Upper lobe of right lung (tissue), 1 donor: ENCODE data around the gene PGM5. TPM values are rescaled to one million over a fixed set of nuclear protein-coding genes. Genes with fewer than 3 reads are reported as not detected.

Experiments
- ATAC-seq: fragments of 200-7000 bp; cut with Tn5 transposase; one replicate; pipeline ENCODE4 v1.9.1; 2020; ENCODE audit warnings: mild to moderate bottlenecking, moderate library complexity
- DNase-seq: peaks from one replicate; pipeline ENCODE4 v3.0.0-alpha.2; 2020
- H3K27ac ChIP-seq: fragments of 200-600 bp; one replicate; pipeline ENCODE4 v1.8.0; 2022
- H3K27me3 ChIP-seq: fragments of 200-600 bp; one replicate; pipeline ENCODE4 v1.8.0; 2022; ENCODE audit warnings: mild to moderate bottlenecking
- H3K36me3 ChIP-seq: fragments of 200-600 bp; one replicate; pipeline ENCODE4 v1.8.0; 2022
- H3K4me1 ChIP-seq: fragments of 200-600 bp; one replicate; pipeline ENCODE4 v1.8.0; 2022
- H3K4me3 ChIP-seq: fragments of 200-600 bp; one replicate; pipeline ENCODE4 v1.8.0; 2022; ENCODE audit warnings: mild to moderate bottlenecking
- H3K9me3 ChIP-seq: fragments of 200-600 bp; one replicate; pipeline ENCODE4 v1.8.0; 2022
- CTCF ChIP-seq: fragments of 200-600 bp; IDR thresholded peaks from one replicate; pipeline ENCODE4 v1.8.0; 2022; ENCODE audit warnings: antibody characterized with exemption
- intact Hi-C: fragments of 100-400 bp; cut with DNase I; formaldehyde crosslinking; loops from one replicate; pipeline ENCODE4 v1.11.0; 2022
- total RNA-seq: library from RNA; stranded (reverse); fragmentation: NEBNext Ultra II Directional; extraction: Animal tissue kit (Norgen Biotek cat#: 25700); gene quantifications from one replicate; pipeline ENCODE4 v1.2.1, GENCODE V29; 2021
- donor health status: DM: no; HTN: yes; CAD: no; lungs with severe emphysema.

Gene PGM5
- total RNA-seq, 1 donor from 2014 or later = 25.0 TPM

- no peak for TF ChIP-seq CTCF
- intact Hi-C loops = no loop called here
- ATAC-seq (no peak), DNase-seq (no peak)
- Histone ChIP-seq H3K4me1 (no peaks in the 10 kb centered on the region), H3K4me3 (no peak overlapping the region), H3K27me3 (no peaks in the 10 kb centered on the region), H3K27ac (no peak overlapping the region), H3K36me3 (no peaks in the 10 kb centered on the region), H3K9me3 (no peaks in the 10 kb centered on the region)
Observed at GRCh38 chr9:68567565-68567964, 211.2 kb downstream of the PGM5 start.

- no peak overlapping the region for H3K4me3 ChIP-seq
- no peaks in the 10 kb centered on the region for H3K4me1 ChIP-seq
- H3K36me3 ChIP-seq = no peaks in the 10 kb centered on the region
- no peaks in the 10 kb centered on the region for H3K27me3 ChIP-seq
- DNase-seq (no peak), ATAC-seq (no peak)
- TF ChIP-seq CTCF = peak; percentile 26
- no peaks in the 10 kb centered on the region for H3K9me3 ChIP-seq
- intact Hi-C loops = no loop called here
- no peak overlapping the region for H3K27ac ChIP-seq
Observed at GRCh38 chr9:68574150-68574549, 217.7 kb downstream of the PGM5 start.

- no peak for TF ChIP-seq CTCF
- DNase-seq (no peak), ATAC-seq (no peak)
- Histone ChIP-seq H3K4me1 (no peaks in the 10 kb centered on the region), H3K36me3 (no peaks in the 10 kb centered on the region), H3K4me3 (no peak overlapping the region), H3K27me3 (no peaks in the 10 kb centered on the region), H3K9me3 (no peaks in the 10 kb centered on the region), H3K27ac (no peak overlapping the region)
- intact Hi-C loops = no loop called here
Observed at GRCh38 chr9:68575817-68576216, 219.4 kb downstream of the PGM5 start.

GRCh38 chr9:68577774-68578591 is 221.6 kb downstream of the PGM5 start:
- no peaks in the 10 kb centered on the region for H3K36me3 ChIP-seq
- intact Hi-C loops = no loop called here
- H3K4me1 ChIP-seq = no peaks in the 10 kb centered on the region
- no peaks in the 10 kb centered on the region for H3K27me3 ChIP-seq
- no peaks in the 10 kb centered on the region for H3K9me3 ChIP-seq
- no peak for DNase-seq
- TF ChIP-seq CTCF = no peak
- no peak overlapping the region for H3K27ac ChIP-seq
- no peak overlapping the region for H3K4me3 ChIP-seq
- no peak for ATAC-seq

Other genes with a start within 250 kb of the PGM5 start
- gene ZNG1C, start 114.6 kb upstream of the PGM5 start, total RNA-seq = 26.5 TPM
- not detected for gene FOXD4L3, start 53.7 kb upstream of the PGM5 start, total RNA-seq
- not detected for gene TMEM252, start 184.3 kb downstream of the PGM5 start, total RNA-seq